ENCODE measurements around the gene NCAPD3. TPM values are rescaled to one million over a fixed set of nuclear protein-coding genes. Genes with fewer than 3 reads are reported as not detected.

NCAPD3 gene
- total RNA-seq, 1 donor: 17.0 TPM

DNA sequence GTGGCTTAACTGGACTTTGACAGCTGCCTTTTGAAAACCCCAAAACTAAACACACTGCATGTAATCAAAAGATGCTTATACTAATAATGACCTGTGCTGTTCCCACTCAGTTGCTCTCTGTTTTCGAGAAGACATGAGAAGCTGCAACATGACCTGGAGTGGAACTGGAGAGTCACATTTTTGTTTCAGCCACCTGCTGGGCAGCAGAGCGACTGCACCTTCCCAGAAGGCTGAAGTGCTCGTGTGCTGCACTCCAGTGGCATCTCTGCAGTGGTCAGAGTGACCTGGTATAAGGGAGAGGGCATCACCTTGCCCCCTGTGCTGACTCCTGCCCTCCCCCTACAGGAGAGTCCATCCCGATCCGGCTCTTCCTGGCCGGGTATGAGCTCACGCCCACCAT is 20.8 kb upstream of the NCAPD3 start:
- H3K9me3 ChIP-seq (ENCODE audit: low read depth, low read length): no peaks in the 10 kb centered on the region
- no peak overlapping the region for H3K4me3 ChIP-seq (ENCODE audit: low read length)
- no peaks in the 10 kb centered on the region for H3K4me1 ChIP-seq (ENCODE audit: insufficient read depth, low read length)
- no peaks in the 10 kb centered on the region for H3K27me3 ChIP-seq (ENCODE audit: insufficient read depth, low read length)

DNA sequence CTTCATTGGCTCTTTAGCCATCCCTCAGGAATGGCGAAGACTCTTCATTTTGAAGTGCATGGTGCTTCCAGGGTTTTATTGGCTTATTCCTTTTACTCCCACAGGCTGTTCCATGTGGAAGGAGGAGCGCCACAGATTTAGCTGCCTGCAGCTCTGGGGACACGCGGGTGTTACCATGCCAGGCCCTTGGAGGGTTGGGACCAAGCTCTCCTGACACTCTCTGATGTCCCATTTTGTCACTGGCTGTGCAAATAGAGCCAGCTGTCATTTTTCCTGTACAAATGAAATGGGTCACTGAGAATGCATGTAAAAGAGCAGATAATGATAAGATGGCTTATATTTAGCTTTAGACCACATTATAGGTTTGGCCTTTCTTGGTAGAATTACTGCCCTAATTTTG is 20.1 kb upstream of the NCAPD3 start:
- H3K4me3 ChIP-seq (ENCODE audit: low read length): no peak overlapping the region
- H3K4me1 ChIP-seq (ENCODE audit: insufficient read depth, low read length): no peaks in the 10 kb centered on the region
- no peaks in the 10 kb centered on the region for H3K27me3 ChIP-seq (ENCODE audit: insufficient read depth, low read length)
- no peaks in the 10 kb centered on the region for H3K9me3 ChIP-seq (ENCODE audit: low read depth, low read length)

DNA sequence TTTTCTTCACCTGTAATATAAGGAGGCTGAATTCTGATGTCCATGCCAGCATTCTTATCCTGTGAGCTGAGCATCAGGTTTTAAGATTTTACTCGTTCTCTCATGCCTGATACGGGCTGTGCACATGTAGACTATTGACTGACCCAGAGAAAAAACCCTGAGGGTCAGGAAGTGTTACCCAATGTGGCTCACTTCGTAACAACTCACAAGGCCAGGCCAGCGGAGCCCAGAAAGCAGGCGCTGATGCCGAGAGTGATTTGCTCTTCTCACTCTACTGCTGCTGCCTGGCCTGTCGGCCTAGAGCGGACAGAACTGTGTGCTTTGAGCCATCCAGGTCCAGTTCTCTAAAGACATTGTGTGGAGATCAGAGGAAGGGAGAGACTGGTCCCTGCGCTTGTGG is 18.6 kb upstream of the NCAPD3 start:
- H3K4me3 ChIP-seq (ENCODE audit: low read length): no peak overlapping the region
- no peaks in the 10 kb centered on the region for H3K9me3 ChIP-seq (ENCODE audit: low read depth, low read length)
- no peaks in the 10 kb centered on the region for H3K4me1 ChIP-seq (ENCODE audit: insufficient read depth, low read length)
- H3K27me3 ChIP-seq (ENCODE audit: insufficient read depth, low read length): no peaks in the 10 kb centered on the region

DNA sequence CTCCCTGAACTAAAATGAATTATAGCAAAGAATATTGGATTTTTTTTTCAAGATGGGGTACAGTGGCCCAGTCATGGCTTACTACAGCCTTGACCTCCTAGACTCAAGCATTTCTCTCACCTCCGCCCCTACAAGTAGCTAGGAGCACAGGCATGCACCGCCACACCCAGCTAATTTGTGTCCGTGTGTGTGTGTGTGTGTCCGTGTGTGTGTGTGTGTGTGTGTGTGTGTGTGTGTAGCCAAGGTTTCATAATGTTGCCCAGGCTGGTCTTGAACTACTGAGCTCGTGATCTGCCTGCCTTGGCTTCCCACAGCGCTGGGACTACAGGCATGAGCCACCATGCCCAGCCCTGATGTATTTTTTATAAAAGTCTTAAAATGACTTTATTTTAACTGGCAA is 16.8 kb upstream of the NCAPD3 start:
- Histone ChIP-seq H3K27me3 (ENCODE audit: insufficient read depth, low read length) (no peaks in the 10 kb centered on the region), H3K4me1 (ENCODE audit: insufficient read depth, low read length) (no peaks in the 10 kb centered on the region), H3K9me3 (ENCODE audit: low read depth, low read length) (no peaks in the 10 kb centered on the region)

DNA sequence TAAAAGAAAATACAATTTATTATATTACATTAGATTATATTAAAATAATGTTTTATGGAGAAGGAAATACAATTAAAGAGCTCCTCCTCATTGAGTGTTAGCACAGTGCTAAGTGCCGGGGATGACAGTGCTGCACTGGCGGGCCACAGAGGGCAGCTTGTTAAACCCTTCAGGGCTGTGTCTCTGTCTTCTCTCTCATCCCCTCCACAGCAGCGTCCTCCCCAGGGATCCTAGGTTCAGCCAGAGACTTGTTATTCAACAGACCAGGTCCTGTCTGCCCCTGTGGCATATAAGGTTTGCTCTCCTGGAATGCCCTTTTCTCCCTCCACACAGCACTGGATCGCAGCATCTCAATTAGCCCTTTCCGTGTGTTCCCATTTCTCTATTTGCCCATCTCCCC is 15.2 kb upstream of the NCAPD3 start:
- no peaks in the 10 kb centered on the region for H3K4me1 ChIP-seq (ENCODE audit: insufficient read depth, low read length)
- no peaks in the 10 kb centered on the region for H3K27me3 ChIP-seq (ENCODE audit: insufficient read depth, low read length)
- no peak overlapping the region for H3K4me3 ChIP-seq (ENCODE audit: low read length)
- no peaks in the 10 kb centered on the region for H3K9me3 ChIP-seq (ENCODE audit: low read depth, low read length)

More for the DNA sequence above, 16.8 kb upstream of the NCAPD3 start:
- H3K4me3 ChIP-seq (ENCODE audit: low read length): no peak overlapping the region

DNA sequence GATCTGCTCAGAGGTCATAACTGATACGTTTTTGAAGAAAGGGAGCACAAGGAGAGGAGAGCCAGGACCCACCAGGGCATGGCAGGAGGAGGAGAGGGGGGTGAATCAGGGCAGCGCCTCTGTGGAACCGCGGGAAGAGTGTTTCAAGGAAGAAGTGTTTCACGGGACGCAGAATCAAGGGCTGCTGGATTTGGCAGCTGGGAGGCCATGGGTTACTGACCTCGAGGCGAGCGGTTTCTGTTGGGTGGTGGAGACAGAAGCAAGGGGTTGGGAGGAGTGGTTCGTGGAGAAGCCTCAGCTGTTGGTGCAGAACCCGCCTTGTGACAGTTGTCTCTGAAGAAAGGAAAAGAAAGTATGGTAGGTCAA is 13.8 kb upstream of the NCAPD3 start:
- H3K9me3 ChIP-seq (ENCODE audit: low read depth, low read length): no peaks in the 10 kb centered on the region

DNA sequence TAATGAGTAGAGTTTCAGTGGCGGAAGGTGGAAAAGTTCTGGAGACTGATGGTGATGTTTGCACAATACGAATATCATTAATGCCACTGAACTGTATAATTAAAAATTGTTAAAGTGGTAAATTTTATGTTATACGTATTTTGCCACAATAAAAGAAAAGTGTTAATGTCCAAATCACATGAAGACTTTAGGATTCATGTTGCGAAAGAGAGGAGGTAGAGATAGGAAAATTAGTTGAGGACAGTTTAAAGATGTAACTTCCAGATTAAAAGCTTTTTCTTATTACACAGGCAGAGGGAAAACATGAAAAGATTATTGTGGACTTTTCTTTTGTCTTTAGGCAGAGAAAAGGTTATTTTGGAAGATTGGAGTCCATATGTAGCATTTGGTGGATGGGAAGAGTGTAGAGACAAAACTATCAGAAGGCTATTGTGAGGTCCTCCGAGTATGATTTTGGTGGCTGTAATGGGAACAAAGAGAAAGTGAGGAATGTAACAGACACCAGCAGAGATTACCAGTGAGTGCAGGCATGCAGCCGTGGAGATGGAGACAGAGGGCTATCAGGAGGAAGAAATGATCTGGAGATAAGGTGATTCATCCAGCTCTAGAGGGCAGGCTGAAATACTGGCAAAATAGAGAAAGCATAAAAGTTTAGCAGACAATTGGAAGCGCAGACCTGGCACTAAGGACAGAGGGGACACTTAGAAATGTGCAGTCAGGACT is 13.2 kb upstream of the NCAPD3 start:
- Histone ChIP-seq H3K4me1 (ENCODE audit: insufficient read depth, low read length) (peaks cover 13% of the 10 kb centered on the region), H3K27me3 (ENCODE audit: insufficient read depth, low read length) (no peaks in the 10 kb centered on the region), H3K9me3 (ENCODE audit: low read depth, low read length) (no peaks in the 10 kb centered on the region), H3K4me3 (ENCODE audit: low read length) (no peak overlapping the region)

More for the DNA sequence above, 13.8 kb upstream of the NCAPD3 start:
- no peak overlapping the region for H3K4me3 ChIP-seq (ENCODE audit: low read length)
- H3K27me3 ChIP-seq (ENCODE audit: insufficient read depth, low read length): no peaks in the 10 kb centered on the region
- H3K4me1 ChIP-seq (ENCODE audit: insufficient read depth, low read length): peaks cover 8% of the 10 kb centered on the region

DNA sequence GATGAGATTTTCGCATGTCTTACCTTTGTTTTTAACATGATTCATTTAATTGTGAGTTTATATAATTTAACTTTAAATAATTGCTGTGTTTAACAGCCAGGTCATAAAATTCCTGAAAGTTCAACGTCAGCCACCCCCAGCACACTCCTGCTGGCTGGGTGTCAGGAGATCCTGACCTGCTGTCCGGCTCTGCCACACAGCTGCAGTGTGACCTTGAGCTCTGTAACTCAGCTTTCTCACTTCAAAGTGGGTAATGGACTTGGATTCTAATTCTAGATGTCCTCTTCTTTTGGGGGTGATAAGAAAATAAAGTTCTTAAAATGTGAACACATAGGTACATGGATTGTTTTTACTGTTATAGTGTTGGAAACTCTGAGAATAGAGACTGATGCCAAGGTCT is 11.6 kb upstream of the NCAPD3 start:
- Histone ChIP-seq H3K9me3 (ENCODE audit: low read depth, low read length) (no peaks in the 10 kb centered on the region), H3K4me1 (ENCODE audit: insufficient read depth, low read length) (peaks cover 29% of the 10 kb centered on the region), H3K4me3 (ENCODE audit: low read length) (no peak overlapping the region), H3K27me3 (ENCODE audit: insufficient read depth, low read length) (no peaks in the 10 kb centered on the region)

DNA sequence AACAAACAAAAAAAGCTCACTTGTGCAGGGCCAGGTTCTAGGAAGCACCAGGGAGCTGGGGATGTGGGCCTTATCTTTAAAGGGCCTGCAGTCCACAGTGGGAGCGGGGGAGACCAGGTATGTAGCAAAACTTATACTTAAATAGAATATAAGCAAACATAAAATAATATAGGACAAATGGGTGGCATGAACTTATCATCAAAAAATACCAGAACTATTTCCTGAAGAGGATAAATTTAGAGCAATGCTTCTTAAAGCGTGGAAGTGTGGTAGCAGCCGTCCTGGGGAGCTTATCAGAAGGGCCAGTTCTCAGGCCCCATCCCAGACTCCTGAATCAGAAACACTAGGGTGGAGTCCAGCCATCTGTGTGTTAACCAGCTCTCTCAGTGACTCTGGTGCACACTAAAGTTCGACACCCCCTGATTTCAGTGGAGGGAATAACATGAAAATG is 10.0 kb upstream of the NCAPD3 start:
- Histone ChIP-seq H3K4me1 (ENCODE audit: insufficient read depth, low read length) (peaks cover 45% of the 10 kb centered on the region), H3K4me3 (ENCODE audit: low read length) (no peak overlapping the region), H3K9me3 (ENCODE audit: low read depth, low read length) (no peaks in the 10 kb centered on the region)

DNA sequence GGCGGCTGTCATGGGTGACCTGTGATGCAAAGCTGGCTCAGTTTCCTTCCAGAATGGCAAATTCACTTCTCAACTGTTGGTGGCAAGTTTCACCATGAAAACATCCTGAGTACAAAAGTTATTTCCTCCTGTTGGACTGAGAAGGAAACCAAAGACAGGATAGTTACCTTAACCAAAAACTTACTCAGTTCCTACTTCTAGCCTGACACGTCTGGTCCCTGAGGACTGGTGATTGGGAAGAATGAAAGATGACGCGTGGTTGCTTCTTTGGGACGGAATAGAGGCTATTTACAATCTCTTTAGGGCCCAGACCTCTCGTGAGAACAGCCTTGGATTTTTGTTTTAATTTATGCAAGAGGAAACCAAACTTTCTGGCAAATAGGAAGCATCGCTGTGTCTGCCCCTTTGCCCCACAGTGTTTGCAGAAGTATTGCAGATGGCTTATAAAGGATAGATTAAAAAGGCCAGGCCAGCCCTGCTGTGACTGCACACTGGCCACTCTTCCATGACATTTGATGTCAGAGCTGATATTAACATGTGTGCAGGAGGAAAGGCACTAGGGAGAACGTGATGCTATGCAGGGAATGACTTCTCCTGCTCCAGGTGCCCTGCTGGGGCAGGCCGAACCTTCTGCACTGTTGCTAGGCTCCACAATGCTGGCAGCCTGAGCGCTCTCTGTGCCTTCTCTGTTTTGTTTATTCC is 8.3 kb upstream of the NCAPD3 start:
- peaks cover 56% of the 10 kb centered on the region for H3K4me1 ChIP-seq (ENCODE audit: insufficient read depth, low read length)
- no peaks in the 10 kb centered on the region for H3K27me3 ChIP-seq (ENCODE audit: insufficient read depth, low read length)
- H3K4me3 ChIP-seq (ENCODE audit: low read length): no peak overlapping the region
- H3K9me3 ChIP-seq (ENCODE audit: low read depth, low read length): no peaks in the 10 kb centered on the region

More for the DNA sequence above, 10.0 kb upstream of the NCAPD3 start:
- H3K27me3 ChIP-seq (ENCODE audit: insufficient read depth, low read length): no peaks in the 10 kb centered on the region

DNA sequence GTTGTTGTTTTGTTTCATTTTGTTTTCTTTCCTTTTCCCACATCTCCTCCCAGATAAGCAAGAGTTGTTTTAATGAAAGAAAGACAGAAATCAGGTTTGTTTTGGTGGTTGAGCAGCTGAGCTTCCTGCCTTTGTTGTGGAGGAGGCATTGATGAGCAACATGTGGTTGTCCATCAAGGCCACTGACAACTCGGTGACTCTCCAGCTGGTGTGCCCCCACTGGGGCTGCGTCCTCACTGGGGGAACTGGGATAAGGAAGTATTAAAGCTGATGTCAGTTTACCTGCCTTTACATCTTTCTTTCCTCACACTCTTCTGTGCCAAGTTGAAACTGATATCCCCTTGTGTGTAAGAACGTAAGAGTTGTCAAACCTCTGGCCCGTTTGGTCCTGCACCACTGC is 6.6 kb upstream of the NCAPD3 start:
- Histone ChIP-seq H3K27me3 (ENCODE audit: insufficient read depth, low read length) (no peaks in the 10 kb centered on the region), H3K4me1 (ENCODE audit: insufficient read depth, low read length) (peaks cover 73% of the 10 kb centered on the region), H3K4me3 (ENCODE audit: low read length) (no peak overlapping the region), H3K9me3 (ENCODE audit: low read depth, low read length) (no peaks in the 10 kb centered on the region)

DNA sequence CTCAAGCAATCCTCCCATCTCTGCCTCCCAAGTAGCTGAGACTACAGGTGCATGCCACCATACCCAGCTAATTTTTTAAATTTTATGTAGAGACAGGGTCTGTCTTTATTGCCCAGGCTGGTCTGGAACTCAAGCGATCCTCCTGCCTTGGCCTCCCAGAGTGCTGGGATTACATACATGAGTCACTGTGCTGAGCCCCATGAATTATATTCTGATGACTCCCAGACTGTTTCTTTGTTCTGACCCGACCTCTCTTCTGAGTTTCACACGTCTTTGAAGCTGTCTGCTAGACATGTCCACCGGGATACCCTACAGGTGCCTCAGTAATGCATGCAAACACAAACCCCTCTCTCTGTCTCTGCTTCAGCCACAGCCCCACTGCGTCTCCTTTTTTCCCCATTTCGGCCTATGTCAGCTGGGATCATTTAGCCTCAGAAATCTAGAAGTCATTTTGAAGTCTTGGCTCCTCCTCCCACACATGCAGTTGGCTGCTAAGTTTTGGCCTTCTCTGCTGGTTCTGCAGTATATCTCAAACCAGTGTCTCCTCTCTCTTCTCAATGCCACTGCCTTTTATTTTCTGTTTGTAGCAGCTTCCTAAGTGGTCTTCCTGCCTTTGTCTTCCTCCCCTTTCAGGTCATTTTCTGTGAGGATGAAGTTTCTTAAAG is 5.5 kb upstream of the NCAPD3 start:
- Histone ChIP-seq H3K9me3 (ENCODE audit: low read depth, low read length) (no peaks in the 10 kb centered on the region), H3K4me3 (ENCODE audit: low read length) (no peak overlapping the region), H3K27me3 (ENCODE audit: insufficient read depth, low read length) (no peaks in the 10 kb centered on the region), H3K4me1 (ENCODE audit: insufficient read depth, low read length) (peaks cover 76% of the 10 kb centered on the region)

DNA sequence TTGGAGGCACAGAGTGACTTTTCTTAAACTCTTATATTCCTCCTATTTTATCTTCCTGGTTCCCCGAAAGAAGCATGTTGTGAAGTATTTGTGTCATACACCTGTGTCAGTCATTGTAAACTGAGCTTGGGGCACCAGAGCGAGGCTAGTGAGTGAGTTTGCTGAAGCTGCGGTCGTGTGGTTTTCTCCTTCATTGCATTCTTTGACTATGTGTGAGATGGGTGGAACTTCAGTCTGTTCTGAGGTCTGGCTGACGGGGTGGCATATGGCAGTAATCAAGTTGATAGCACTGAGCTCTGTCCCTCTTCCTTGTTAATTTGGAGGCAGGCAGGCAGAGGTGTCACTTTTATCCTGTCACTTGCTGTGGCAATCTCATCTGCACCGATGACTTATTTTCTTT is 4.9 kb upstream of the NCAPD3 start:
- H3K4me3 ChIP-seq (ENCODE audit: low read length): no peak overlapping the region
- H3K9me3 ChIP-seq (ENCODE audit: low read depth, low read length): no peaks in the 10 kb centered on the region
- H3K27me3 ChIP-seq (ENCODE audit: insufficient read depth, low read length): no peaks in the 10 kb centered on the region
- H3K4me1 ChIP-seq (ENCODE audit: insufficient read depth, low read length): peaks cover 76% of the 10 kb centered on the region

DNA sequence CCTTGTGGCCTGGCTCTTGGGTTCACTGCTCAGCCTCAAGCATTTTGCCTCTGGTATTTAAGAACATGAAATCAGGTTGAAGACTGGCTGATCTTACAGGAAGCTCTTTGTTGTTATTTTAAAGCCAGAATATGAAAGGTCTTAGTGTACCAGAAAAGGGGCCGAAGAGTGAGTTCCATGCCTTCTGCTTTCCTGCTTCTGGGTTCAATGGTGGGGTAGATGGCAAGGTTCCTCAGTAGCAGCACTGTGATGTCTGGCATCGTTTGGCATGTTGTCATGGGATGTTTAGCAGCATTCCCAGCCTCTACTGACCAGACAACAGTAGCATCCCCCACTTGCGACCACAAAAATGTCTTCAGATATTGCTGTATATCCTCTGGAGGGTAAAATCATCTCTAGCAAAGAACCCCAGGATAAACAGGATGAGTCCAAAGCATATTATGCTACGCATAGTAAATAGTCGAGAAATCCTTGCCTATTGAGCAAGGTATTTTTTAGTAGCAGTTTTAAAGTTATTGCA is 3.1 kb upstream of the NCAPD3 start:
- H3K4me1 ChIP-seq (ENCODE audit: insufficient read depth, low read length): peaks cover 70% of the 10 kb centered on the region
- H3K9me3 ChIP-seq (ENCODE audit: low read depth, low read length): no peaks in the 10 kb centered on the region
- no peak overlapping the region for H3K4me3 ChIP-seq (ENCODE audit: low read length)
- no peaks in the 10 kb centered on the region for H3K27me3 ChIP-seq (ENCODE audit: insufficient read depth, low read length)

Data from mononuclear cell (primary cell).